DMS 273 (cell line): ENCODE measurements around the gene EXOC4.
"Not testable (repeated sequence)": the region's sequence is repeated elsewhere in the genome, so short reads cannot be mapped to it uniquely, and the experiment has no call there.

Experiments used
- DNase-seq: peaks from one replicate; lab custom pipeline; 2025; ENCODE audit not compliant: unreplicated experiment; lab: John Stamatoyannopoulos, UW

The EXOC4 gene

DNA sequence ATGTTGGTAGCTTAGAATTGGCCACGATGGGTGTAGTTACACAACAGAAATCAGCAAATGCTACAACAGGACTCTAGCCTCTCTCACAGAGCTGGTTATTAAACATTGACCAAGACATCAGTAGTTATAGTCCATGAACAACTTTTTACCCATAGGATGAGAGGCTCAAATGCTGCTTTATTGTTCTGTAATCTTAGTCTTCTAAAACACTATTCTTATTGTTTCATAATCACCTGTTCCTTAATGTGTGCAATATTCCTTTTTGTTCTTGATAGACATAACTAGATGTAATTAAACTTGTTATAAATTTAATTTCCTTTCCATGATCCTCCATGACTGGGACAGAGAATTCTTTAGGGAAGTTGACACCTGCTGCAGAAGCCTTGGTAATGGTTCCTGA lies 356.9 kb downstream of the EXOC4 start:
- DNase-seq, result no peak

DNA sequence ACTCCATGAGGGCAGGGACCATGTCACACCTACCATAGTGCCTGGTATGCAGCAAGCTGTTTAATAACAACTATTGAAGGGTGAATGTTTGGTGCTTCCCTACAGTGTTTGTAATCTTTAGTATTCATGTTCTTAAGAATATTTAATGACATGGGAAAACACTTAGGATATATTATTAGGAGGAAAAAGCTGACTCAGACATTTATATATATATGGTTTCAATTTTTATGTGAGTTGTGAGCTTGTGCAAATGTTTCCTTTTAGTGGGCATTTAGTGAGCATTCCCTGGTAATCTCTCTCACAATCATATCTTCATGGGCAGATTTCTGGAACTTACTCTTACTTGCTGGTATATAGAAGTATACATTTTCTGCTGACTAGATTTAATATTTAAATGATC lies 359.1 kb downstream of the EXOC4 start:
- no peak for DNase-seq

DNA sequence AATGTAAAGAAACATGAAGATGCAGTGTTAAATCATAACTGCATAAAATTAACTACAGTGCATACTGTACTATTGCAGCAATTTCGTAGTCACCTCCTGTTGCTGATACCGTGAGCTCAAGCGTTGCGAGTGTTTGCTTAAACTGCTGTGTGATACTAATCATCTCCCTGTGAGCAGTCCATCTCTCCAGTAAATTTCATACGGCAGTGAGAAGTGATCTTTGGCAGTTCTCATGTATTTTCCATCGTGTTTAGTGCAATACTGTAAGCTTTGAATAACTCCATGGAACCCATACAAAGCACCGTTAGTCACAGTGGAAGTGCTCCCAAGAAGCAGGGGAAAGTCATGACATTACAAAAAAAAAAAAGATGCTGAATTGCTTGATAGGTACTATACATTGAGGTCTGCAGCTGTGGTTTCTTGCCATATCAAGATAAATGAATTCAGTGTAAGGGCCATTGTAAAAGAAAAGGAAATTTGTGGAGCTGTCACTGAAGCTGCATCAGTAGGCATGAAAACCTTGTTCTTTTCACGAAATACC lies 360.4 kb downstream of the EXOC4 start:
- no peak for DNase-seq

DNA sequence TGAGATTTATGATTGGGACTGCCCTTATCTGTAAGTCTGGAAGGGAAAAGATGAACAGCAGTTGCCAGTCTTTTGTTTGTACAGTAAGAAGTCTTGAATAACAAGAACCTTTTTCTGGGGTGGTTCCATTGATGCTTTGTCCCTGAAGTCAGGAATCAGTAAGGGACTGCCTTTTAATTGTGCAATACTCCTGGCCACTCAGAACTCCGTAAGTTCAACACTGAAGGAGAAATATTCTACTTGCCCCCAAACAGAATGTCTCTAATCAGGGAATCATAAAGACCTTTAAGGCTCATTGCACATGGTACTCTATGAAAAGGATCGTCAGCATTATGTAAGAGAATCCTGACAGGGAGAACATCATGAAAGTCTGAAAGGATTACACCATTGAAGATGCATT lies 361.4 kb downstream of the EXOC4 start:
- no peak for DNase-seq

DNA sequence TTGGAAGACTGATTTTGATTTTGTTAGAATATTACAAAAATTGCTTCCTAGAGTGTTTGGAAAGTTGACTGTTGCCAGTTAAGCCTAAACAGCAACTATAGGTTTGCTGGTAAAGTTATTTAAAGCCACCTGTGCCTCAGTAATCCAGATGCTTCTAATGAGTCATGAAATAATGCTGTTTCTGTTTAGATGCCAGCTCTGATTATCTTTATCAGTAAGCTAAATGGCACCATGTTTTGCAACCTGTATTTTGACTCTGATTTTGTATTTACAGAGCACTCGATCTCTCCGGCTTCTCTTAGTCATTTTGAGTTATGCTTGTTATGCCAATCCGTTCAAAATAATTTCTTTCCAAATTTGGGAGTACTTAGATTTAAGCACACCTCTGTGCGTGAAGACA lies 366.1 kb downstream of the EXOC4 start:
- DNase-seq, result no peak

DNA sequence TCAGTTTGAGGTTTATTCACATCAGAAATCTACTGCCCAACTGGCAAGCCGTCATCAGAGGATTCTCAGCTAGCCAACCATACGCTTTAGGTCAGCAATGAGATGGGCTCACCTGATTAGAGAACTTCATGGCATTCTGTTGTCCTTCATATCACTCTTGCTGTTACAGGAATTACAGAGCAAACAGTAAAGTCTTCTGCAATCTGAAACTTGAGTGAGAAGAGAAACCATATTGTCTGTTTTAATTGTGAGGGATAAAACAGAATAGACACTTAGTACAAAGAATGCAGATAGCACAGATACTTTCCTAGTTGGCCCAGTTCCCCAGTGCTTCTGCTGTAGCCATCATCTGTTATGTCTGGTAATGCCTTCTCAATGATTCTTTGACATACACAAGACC lies 366.6 kb downstream of the EXOC4 start:
- no peak for DNase-seq

DNA sequence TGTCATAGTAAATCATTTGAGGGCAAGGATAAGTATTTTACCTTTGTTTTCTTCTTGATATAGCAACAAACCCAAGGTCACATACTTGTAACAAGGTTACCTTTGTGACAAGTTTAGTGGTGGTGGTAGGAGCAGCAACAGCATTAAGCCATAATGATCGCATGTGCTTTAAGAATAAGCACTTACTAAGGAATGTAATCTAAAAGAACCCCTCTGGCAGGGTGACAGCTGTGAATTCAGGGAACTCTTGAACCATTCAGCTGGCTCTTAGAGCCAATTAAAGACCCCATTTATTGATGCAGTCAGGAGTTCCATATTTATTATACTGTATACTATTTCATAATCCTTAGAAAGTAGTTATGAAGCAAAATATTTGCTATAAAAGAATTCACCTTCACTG lies 370.8 kb downstream of the EXOC4 start:
- no peak for DNase-seq

DNA sequence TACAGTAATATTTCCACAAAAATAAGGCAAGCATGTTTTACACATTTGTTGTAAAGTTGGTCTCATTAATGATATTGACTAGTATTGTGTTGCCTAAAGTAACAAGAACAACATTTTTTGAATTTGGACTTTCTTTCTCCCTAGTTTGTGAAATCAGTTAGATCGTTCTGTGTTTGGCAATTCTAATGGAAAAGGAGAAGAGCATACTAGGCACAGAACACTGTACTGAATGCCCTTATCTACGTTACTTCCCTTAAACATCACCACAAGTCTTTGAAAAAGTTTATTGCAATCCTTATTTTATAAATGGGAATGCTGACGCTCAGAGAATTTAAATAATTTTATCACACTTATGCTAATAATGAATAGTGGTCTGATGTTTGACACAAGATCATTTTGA lies 372.2 kb downstream of the EXOC4 start:
- DNase-seq, result no peak

DNA sequence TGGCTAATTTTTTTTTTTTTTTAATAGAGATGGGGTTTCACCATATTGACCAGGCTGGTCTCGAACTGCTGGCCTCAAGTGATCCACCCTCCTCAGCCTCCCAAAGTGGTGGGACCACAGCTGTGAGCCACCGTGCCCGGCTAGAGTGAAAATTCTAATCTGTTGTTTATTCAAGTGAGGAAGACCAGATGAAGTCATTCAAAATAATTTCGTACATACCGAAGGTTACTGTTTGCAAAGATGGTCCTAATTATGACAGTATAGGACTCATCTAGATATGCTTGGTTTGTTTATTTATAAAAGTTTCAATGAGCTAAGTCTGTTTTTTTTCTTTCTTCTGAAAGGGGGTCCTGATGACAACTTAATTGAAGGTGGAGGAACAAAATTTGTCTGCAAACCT lies 376.8 kb downstream of the EXOC4 start:
- no peak for DNase-seq

DNA sequence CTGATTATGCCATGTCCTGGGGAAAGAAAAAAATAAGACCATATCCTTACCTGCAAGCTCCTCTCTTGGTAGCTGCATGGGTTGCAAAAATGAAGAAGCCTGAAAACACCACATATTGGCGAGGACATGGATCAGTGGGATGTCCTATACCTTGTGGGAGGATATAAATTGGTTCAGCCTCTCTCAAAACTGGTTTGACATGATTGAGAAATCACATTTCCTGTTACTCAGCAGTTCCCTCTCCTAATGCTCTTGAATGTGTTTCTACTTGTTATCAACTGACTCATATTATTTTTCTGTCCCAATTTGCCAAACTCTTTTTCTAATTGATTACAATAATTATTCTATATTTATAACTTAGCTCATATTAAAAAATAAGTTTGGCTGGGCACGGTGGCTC lies 380.2 kb downstream of the EXOC4 start:
- DNase-seq, result no peak

DNA sequence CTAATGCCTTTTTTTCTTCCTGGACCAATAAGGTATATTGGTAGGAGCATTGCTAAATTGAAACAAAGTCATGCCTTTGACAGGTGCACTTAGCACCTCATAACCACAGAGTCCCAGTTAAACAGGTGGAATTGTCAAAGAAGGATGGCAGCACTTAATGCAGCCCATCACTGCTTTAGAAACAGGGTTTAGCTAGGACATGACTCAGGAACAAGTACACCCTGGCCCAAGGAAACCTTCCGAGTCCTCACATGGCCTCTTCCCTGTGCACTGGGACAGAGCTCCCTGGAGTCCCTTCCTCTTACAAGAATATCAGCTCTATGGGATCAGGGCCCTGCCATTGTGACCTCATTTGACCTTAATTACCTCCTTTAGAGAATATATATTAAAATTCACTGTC lies 382.7 kb downstream of the EXOC4 start:
- no peak for DNase-seq

DNA sequence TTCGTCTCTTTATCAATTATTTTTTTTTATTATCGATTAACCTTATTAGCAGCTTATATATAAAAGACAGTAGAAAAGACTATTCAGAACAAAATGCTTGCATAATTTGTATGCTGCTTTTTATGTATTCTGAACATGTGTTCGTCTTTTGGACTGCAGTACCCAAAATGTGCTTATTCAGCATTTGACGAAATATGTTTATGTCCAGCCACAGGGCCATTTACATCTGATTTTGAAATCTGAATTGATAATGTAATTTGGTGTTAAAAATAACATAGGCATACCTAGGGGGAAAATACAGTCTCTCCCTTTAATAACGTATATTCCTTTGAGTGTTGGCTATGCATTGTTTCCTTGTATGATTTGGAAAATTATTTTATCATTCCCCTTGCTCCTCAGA lies 386.0 kb downstream of the EXOC4 start:
- DNase-seq, result no peak

DNA sequence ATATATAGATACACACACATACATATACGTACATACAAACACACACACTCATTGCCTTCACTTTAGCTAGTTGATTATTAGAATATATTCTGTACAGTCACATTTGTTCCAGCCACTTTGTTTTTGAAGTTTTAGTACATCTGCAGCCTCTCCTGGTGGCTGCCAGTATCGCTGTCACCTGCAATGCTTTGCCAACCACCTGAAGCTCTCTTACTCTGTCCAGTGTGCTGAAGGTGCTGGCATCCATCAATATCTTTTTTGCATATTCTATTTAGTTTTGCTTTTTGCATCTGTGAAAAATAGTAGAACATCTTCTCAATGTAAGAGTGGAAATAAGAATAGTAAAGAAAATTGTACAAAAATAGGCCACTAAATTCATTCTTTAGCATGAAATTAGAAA lies 388.6 kb downstream of the EXOC4 start:
- DNase-seq, result no peak

DNA sequence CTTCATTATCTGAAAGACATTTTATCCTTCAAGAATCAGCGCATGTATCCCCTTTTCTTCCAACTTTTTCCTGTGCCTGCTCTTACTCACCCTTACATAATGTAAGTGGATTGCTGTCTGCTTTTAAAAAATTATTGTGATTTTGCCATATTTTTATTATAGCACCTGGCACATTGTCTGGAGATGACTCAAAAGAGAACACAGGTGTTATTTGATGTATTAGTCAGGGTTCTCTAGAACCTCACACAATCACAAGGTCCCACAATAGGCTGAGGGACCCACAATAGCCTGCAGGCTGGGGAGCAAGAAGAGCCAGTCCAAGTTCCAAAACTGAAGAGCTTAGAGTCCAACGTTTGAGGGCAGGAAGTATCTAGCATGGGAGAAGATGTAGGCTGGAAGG lies 390.0 kb downstream of the EXOC4 start:
- DNase-seq, result no peak

DNA sequence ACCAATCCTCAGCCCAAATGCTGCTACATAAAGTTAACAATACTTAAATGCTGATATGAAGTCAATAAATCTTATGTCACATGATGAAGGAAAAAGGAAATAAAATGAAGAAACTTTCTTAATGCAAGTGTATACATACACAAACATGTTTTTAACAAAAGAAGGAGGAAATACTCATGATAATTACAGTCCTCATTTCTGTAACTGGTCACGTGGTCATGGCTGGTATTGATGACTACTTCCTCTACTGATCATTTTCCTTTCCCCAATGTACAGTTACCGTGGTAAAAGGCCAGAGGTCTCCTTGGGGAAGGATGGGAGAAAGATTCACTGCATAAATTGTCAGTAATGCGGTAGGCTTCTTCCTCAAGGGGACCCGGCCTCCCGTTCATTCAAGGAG lies 390.8 kb downstream of the EXOC4 start:
- not testable (repeated sequence) for DNase-seq

DNA sequence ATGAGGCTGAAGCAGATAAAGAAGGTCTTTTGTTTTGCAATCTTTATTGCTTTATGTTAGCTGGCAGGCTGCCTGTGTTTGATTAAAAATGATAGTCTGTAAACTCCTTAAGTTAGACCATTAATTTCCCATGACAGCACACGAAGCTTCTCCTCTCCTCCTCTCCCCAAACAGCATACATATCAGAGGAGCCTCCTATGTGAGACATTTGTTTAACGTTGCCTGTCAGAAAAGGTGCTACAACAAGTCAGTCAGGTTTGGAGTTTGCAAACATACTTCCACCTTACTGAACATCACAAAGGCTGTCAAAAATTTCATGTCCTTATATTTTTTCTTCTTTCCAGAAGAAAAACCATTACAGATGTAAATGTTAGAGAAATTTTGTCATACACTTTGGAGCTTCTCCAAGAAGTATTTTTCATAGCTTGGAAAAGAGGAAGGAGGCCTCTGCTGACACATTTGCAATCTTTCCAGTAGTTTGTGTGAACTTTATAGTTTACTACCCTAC lies 393.1 kb downstream of the EXOC4 start:
- DNase-seq, result no peak

DNA sequence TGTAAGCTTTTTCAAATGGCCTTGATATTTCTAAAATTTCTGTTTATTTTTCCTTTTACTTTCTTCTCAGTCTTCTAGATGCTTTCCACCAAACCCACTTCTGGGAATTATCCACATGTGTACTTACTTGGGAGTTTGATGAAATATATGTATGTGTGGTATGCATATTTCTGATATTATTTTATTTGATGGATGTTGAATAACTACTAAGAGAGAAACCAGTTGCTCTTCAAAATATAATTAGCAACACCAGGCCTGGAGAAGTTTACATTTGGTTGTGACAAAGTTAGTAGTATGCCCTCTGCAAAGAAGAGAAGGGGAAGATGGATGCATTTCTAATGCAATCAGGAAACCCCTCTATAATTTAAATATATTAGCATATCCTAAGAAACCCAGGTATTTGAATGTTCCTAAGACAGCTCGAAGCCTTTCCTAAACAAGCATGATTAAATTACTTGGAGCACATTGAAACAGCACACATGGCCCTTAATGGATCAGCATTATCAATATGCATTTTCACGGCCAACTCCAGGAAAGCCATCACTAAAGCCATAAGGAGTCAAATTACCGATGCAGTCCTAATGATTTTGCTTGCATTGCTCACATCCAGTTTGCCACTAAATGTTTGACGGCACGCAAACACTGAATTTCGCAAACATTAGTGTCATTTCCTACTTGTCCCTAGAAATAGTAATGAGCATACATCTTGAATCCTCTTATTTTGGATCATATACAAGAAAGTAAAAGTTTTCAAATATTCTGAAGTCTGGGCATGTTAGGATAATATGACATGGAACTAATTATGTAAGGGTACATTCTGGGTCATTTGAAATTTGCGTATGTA lies 393.8 kb downstream of the EXOC4 start:
- DNase-seq, result no peak

DNA sequence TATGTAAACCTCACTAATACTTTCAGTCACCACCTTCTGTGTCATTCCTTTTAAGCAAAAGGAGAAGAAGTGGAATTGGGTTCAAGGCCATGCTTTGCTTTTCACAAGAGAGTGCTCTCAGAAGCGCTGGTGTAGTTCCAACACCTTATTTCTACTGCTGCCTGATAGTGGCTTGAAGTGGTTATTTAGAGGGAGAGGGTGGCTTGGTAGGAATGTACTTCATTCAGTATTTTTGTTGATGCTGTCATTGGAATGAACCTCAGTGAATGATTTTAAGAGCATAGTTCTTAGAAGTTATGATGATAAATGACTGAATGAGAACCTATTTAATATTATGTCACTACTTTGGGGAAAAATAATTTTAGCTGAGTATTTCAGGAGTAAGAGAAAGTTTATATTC lies 396.7 kb downstream of the EXOC4 start:
- DNase-seq, result no peak

DNA sequence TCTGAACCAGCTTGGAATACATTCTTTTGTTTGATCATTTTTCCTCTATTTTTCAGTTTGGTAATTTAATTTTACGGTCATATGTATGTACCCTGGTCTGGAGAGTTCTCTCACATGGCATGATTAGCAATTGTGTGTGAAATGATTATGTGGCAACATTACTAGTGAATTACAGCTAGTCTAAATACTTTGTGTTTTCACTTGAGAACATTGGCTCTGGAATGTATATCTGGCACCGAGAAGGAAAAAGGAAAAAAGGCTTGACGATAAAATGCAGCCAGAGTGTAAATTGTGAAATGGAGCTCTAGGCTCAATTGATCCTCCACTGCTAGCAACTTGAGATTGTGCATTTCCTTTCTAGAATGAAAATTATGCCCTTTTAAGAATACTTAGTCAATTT lies 397.2 kb downstream of the EXOC4 start:
- no peak for DNase-seq

DNA sequence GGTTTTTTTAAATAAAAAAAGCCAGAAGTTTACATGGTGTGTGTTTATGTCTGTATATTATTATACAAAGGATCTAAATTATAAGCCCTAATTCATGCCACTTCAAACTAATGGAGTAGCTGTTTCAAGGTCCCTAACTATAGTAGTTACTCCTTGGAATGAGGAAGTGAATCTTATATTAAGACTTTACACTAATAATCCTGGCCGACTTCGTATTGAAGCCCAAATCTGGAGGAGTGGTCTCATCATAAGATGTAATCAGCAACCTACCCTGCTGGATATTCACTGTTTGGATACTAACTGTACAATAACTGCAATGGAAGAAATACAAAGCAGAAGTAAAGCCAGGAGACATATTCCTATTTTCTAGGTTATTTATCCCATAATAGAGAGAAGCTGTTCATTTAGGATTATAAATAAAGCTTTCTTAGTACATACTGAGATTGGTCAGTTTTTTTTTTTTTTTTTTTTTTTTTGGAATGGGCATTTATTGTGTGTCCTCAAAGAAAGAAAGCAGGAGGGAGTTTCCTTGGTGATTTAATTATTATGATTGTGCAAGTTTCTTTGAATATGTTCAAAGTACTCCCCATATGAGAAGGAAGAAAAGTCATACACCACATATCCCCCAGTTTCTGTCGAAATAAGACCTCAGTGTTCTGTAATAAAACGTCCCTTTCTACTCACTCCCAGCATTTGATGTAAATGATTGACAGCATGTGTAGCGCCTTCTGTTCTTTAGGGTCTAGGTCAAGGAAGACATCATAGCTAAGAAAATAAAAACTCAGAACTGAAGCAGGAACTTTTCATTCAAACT lies 397.8 kb downstream of the EXOC4 start:
- DNase-seq, result no peak

DNA sequence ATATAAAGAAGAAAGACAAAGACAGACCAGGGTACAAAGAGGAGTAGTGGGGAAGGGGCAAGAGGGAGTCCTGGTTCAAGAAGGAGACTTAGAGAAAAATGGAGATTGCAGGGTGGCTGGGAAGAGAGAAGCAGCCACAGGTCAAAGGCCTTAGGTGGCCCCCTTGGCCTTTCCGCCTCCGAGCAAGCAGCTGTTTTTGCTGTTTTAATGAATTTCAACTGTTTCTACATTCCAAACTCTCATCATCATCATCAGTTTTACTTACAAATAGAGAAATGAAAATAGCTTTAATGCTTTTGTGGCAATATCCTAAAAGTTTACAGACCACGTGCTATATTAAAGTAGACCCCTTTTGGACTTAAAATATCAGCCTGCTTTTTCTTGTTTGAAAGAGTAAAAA lies 399.7 kb downstream of the EXOC4 start:
- no peak for DNase-seq

DNA sequence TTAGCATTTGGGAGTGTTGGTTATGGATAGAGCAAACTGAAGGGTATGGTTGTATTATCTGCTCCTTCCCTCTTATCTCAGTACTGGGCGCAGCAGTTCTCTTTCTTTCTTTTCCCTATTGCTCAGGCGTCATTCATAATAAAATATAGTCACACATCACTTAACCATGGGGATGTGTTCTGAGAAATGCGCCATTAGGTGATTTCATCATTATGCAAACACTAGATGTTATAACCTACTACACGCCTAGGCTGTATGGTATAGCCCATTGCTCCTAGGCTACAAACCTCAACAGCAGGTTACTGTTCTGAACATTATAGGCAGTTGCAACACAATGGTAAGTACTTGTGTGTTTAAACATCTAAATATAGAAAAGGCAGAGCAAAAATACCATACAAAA lies 401.7 kb downstream of the EXOC4 start:
- no peak for DNase-seq
